GM19328 (cell line): Measurements from ENCODE around the gene LILRB3.
"Not testable (repeated sequence)": the region's sequence is repeated elsewhere in the genome, so short reads cannot be mapped to it uniquely, and the experiment has no call there.

Experiments
- ATAC-seq: cut with Tn5 transposase; IDR thresholded peaks from one replicate; pipeline ENCODE4 v1.9.1; 2021; ENCODE audit warnings: mild to moderate bottlenecking, moderate library complexity; ENCODE audit not compliant: unreplicated experiment

Gene LILRB3

GRCh38 chr19:54243809-54244208 is 21.0 kb upstream of the LILRB3 start:
- not testable (repeated sequence) for ATAC-seq

GRCh38 chr19:54242646-54243045 is 19.8 kb upstream of the LILRB3 start, which contains the start of gene LILRA6:
LILRA6 (minus strand) TSS chr19:54242790.
- not testable (repeated sequence) for ATAC-seq

- not testable (repeated sequence) for ATAC-seq
These were observed 19.4 kb upstream of the LILRB3 start for GRCh38 chr19:54242234-54242633.

GRCh38 chr19:54240372-54241336 is 17.8 kb upstream of the LILRB3 start:
- not testable (repeated sequence) for ATAC-seq

GRCh38 chr19:54239491-54240371 is 16.9 kb upstream of the LILRB3 start:
- not testable (repeated sequence) for ATAC-seq

- ATAC-seq = no peak
These were observed 11.1 kb upstream of the LILRB3 start for GRCh38 chr19:54233941-54234340.

- ATAC-seq = no peak
These were observed 8.5 kb upstream of the LILRB3 start for GRCh38 chr19:54231077-54231931.

GRCh38 chr19:54230031-54230430 is 7.2 kb upstream of the LILRB3 start:
- no peak for ATAC-seq

GRCh38 chr19:54229146-54229545 is 6.3 kb upstream of the LILRB3 start:
- no peak for ATAC-seq

- ATAC-seq = not testable (repeated sequence)
These were observed 1.8 kb upstream of the LILRB3 start for GRCh38 chr19:54224619-54225018.

GRCh38 chr19:54223937-54224281 is 1.1 kb upstream of the LILRB3 start:
- ATAC-seq = not testable (repeated sequence)

GRCh38 chr19:54223277-54223936 is 600 bp upstream of the LILRB3 start:
- not testable (repeated sequence) for ATAC-seq

GRCh38 chr19:54221947-54222346 is 860 bp downstream of the LILRB3 start:
- ATAC-seq = not testable (repeated sequence)

- ATAC-seq = not testable (repeated sequence)
These were observed 3.1 kb downstream of the LILRB3 start for GRCh38 chr19:54219702-54220101.

GRCh38 chr19:54218960-54219661 is 3.7 kb downstream of the LILRB3 start:
- no peak for ATAC-seq

- ATAC-seq = no peak
These were observed 4.5 kb downstream of the LILRB3 start for GRCh38 chr19:54218259-54218658.

GRCh38 chr19:54217517-54218247 is 5.1 kb downstream of the LILRB3 start:
- not testable (repeated sequence) for ATAC-seq

GRCh38 chr19:54216869-54217268 is 5.9 kb downstream of the LILRB3 start:
- ATAC-seq = no peak

- ATAC-seq = not testable (repeated sequence)
These were observed 8.1 kb downstream of the LILRB3 start for GRCh38 chr19:54214734-54215133.
